Mammary epithelial cell (primary cell): ENCODE results near the gene IMMP2L.

Source experiments
- CTCF ChIP-seq, 2 donors: IDR thresholded peaks in 1 of 2; conservative IDR thresholded peaks in 1 of 2; 2 replicates each; pipeline ENCODE4 v1.5.1; 2011 to 2012; ENCODE audit warnings: inconsistent platforms in 2 of 2, low read length in 2 of 2, mild to moderate bottlenecking in 2 of 2, control low read depth in 1 of 2, low read depth in 1 of 2; ENCODE audit not compliant: insufficient read depth in 1 of 2; ENCODE audit errors: extremely low read depth in 1 of 2
- EZH2 ChIP-seq: IDR thresholded peaks from 2 replicates; pipeline ENCODE4 v1.6.1; 2012; ENCODE audit warnings: low read length, inconsistent platforms, borderline replicate concordance

- no peak for TF ChIP-seq CTCF (conservative IDR thresholded peaks at IDR 0.05 in 1 of 2, IDR thresholded peaks at IDR 0.05 in 1 of 2; ENCODE audit: extremely low read depth in 1 of 2, insufficient read depth in 1 of 2, low read depth in 1 of 2, low read length in 2 of 2)
- TF ChIP-seq EZH2, result no peak
Observed at GRCh38 chr7:111026343-111026742, 535.9 kb downstream of the IMMP2L start.
